ENCODE measurements around the gene SRRM3.
"Not testable (repeated sequence)": the region's sequence is repeated elsewhere in the genome, so short reads cannot be mapped to it uniquely, and the experiment has no call there.

Gene SRRM3

DNA sequence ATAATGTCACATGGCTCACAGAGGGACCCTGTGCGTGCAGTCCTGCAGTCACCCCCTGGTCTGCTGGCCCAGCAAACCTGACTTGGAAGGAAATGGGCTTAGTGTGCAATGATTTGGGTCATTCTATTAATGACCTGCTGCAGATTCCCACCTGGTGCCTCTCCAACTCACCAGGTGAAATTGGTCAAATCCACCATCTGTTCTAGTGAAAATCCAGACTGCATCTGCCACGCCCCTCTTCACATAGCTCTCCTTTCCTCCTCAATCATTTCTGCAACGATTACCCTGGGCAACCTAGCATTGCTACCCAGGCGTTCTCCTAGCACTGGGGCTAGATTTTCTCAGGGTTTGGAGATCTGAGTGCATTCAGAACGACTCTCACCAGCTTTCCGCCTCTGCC, 29.4 kb downstream of the SRRM3 start:
- no peak for DNase-seq

DNA sequence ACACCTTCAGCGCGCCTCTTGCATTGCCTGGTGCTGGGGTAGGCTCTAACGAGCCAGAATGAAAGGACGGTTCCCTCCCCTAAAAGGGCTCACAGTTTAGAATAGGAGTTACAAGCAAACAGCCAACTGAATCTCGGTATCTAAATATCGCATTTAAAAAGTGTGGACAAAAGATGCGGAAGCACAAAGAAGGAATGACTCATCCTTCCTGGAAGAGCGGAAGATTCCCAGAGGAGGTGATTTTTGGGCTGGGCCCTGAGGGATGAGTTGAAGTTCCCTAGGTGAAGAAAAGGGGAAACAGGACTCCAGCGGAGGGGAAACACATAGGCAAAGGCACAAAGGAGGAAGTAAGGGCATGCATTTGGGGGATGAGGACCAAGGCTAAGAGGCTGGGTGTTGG, 29.9 kb downstream of the SRRM3 start:
- no peak for DNase-seq

DNA sequence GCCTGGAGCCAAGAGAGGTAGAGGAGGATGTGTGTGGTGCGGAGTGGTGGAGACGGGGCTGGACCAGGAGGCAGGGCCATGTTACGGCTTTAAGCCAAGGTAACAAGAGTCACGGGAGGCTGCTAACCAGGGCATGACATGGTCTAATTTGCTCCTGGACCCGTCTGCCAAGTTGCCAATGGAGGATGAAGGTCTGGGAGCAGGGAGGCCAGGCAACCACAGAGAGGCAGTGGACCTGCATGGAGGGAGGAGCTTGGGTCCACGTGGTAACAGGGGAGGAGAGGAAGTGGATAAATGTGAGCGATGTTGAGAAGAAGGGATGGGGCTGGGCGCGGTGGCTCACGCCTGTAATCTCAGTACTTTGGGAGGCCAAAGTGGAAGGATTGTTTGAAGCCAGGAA, 31.0 kb downstream of the SRRM3 start:
- DNase-seq, result no peak

DNA sequence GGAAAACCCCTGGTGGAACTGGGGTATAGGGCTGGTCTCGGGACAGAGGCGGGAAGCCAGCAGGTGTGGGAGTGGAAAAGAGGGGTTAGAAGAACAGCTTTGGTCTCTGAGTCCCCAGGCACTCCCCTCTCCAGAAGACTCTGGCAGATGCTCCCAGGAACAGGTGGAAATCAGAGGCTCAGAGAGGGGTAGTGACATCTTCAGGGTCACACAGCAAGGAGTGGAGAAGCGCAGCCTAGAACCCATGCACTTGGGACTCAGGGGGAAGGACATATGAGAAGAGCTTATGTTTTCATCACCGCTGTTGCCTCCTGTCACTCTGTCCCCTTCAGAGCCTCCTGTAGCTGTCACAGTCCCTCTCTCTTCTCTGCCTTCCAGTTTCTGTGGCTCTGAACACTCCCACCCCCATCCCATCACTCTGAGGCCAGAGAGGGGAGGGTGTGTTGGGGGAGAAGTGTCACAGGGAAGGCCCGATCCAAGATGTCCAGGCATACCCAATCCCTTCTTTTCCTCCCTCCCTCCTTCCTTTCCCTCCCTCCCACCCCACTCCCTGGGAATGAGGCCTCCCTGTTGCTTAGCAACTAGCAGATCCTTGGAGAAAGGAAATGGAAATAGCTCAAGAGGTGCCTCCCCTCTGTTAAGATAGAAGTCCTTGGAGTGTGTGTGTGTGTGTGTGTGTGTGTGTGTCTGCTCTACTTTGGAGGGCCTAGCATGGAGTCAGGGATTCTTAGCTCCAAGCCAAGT, 32.0 kb downstream of the SRRM3 start:
- DNase-seq, result no peak

DNA sequence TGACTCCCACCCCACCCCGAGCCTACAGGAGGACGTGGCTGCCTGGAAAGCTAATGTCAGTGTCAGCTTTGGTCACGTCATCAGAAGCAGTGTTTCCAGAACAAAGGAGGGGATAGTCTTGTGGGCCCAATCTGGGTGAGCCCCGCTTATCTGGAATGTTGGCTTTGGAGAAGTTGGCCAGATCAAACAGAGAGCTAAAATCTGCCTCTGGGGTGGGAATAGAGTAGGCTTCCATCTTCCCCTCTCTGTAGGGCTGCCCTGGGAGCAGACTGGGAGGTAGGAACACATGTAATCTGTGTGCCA, 32.5 kb downstream of the SRRM3 start:
- no peak for DNase-seq

DNA sequence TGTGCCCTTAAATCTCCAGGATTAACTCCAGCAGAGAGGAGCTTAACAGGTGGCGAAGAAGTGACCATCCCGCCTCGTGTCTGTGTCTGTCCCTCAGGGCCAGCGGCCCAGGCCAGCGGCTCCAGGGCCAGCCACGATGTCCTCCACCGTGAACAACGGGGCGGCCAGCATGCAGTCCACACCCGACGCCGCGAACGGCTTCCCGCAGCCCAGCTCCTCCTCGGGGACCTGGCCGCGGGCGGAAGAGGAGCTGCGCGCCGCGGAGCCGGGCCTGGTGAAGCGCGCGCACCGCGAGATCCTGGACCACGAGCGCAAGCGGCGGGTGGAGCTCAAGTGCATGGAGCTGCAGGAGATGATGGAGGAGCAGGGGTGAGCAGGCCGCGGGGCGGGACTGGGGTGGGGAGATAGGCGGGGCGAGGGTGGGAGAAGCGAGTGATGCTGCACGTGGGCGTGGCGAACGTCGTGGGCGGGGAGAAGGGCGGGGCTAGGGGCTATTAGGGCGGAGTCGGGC, 33.3 kb downstream of the SRRM3 start:
- DNase-seq, result peak; percentile 84

DNA sequence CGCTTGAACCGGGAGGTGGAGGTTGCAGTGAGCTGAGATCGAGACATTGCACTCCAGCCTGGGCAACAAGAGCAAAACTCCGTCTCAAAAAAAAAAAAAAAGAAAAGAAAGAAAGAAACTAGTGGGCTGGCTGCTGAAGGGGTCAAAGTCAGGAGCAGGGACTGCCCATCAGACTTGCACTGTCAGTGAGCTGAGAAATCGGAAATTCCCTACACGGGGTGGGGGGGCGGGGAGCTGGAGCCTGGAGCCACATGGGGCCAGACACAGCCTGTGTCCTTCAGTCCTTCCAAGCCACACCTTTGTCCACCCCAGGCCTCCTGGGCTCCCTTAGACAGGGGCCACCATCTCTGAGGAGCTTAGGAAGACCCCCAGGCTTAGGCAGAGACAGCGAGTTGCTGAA, 34.5 kb downstream of the SRRM3 start:
- no peak for DNase-seq

DNA sequence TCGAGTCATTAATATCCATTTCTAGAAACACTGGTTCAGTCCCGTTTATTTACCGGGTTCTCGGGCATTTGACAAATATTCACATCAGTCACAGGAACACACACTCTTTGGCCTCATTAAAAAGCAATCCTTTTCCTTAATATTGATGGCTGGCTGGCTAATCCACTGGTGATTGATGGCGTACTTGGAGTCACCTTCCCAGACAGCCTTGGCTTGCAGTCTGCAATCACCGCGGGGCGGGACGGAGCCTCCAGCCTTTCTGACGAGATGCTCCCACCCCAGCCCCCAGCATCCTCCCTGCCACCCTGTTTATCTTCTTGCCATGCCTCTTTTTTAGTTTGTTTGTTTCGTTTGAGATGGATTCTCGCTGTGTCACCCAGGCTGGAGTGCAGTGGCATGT, 36.6 kb downstream of the SRRM3 start:
- DNase-seq, result no peak

DNA sequence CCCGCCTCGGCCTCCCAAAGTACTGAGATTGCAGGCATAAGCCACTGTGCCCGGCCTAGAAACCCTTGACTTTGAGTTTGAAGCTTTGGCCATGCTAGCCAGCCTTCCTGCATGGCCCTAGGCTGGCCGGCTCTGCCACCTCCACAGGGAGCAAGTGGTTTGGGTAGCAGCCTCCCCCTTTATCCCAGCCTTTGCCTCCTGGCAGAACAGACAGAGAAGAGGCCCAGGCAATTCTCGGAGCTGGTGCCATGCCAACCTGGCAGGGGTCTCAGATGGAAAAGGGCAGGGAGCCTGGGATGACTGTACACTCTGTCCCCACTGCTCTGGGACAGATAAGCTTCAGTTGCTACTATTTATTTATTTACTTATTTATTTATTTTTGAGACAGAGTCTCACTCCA, 39.4 kb downstream of the SRRM3 start:
- DNase-seq, result no peak

DNA sequence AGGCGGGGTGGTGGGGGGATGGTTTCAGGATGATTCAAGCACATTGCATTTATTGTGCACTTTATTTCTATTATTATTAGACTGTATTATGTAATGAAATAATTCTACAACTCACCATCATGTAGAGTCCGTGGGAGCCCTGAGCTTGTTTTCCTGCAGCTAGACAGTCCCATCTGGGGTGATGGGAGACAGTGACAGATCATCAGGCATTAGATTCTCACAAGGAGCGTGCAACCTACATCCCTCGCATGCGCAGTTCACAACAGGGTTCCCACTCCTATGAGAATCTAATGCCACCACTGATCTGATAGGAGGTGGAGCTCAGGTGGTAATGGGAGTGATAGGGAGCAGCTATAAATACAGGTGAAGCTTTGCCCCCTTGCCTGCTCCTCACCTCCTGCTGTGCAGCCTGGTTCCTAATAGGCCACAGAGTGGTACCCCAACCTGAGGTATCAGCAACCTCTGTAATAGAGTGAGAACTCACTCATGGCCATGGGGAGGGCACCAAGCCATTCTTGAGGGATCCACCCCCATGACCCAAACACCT, 40.9 kb downstream of the SRRM3 start:
- not testable (repeated sequence) for DNase-seq

DNA sequence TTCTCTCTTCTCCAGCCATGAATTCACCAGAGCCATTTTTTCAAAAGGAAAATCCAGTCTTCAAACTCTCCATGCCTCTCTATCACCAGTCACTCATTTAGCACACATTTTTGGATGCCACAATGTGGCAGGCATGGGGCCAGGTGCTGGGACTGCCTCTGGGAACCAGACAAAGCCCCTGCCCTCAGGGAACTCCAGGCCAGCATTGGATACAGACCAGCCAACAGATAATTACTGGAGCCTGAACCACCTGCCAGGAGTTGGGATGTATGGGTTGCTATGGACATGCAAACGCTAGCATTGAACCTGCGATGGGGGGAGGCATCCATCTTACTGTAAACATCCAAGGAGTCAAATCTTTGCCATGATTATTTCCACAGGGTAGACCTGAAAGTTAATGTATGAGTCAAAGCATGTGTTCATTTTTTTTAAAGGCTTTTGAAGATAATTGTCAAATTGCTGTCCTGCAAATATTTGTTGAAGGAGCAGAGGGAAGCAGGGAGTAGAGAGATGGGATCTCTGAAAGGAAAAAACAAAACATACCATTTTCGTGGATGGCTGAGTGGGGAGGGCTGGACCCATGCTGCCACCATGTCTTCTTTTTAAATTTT, 43.2 kb downstream of the SRRM3 start:
- no peak for DNase-seq

DNA sequence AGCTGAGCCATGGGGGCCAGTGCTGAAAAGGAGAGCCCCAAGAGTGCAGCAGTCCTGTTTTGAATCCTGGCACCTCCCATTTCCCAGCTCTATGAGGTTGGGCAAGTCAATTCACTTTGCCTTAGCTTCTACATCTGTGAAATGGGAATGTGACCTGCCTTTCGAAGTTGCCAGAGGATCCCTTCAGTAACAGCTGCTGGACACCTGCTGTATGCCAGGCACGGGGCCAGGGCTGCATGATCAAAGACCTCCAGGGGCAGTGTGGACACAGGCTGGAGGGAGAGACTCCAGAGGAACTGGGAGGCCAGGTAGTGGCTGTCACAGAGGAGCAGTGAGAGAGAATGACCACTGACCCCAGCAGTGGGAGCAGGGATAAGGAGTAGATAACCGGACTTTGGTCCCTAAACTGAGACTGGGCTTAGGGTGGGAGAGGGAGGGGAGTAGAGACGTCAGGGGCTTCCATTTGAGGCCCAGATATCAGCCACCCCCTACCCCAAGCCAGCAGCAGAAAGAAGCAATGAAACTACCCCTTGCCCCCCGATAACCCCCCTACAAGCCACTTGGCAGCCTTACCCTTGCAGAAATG, 45.2 kb downstream of the SRRM3 start:
- DNase-seq, result no peak

DNA sequence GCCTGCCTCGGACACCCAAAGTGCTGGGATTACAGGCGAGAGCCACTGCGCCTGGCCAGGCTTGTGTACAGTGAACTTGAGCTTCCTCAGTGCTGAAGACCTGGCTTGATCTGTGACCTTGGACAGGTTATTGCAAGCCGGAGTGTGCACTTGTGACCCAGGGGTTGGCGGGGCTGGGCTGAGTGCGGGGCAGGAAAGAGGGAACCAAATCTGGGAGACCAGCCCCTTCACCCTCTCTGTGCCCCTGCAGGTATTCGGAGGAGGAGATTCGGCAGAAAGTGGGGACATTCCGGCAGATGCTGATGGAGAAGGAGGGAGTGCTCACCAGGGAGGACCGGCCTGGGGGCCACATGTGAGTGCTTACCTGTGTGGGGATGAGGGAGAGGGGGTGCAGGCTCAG, 46.2 kb downstream of the SRRM3 start:
- DNase-seq, result no peak

DNA sequence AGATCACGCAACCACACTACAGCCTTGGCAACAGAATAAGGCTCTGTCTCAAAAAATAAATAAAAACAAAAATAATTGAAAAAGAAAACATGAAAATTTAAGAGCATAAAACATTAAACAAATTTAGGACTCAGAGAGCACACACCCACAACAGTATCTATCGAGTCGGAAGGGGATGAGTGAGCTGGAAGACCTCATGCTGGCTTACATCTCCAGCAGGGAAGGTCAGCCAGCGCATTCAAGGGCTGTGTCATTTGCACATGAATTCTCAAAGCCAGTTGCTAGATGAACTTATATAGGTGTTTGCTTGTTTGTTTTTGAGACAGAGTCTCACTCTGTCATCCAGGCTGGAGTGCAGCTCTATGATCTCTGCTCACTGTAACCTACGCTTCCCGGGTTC, 50.3 kb downstream of the SRRM3 start:
- no peak for DNase-seq

DNA sequence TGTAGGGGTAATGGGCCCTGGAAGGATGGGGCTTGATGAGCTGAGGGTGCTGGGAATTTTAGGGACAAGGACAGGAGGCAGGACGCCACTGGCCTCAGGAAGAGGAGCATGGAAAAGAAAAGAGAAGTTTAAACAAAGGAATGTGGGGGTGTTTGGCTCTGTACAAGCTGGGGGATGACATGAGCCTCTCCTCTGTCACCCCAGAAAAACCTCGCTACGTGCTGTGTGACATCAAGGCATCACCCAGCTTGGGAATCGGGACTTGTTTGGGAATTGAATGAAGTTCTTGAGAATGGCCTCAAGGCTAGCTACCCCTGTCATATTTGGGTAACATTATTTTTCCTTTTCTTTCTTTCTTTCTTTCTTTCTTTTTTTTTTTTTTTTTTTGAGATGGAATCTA, 53.1 kb downstream of the SRRM3 start:
- DNase-seq, result no peak

DNA sequence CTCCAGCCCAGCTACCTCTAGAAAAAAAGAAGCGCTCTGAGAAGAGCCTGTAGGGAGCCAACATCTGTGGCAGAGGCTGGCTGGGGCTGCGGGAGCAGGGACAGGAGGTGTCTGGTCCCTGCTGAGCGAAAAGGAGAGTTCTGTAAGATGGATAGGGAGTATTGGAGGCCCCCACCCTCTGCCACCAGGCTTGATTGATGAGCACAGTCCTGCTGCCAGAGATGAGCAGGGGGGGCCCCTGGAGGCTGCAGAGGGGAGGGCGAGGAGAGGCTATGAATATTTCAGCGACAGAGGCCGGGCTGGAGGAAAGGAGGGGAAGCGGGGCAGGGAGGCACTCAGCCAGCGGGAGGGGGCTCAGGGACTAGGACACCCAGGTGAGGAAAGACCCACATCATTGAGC, 56.3 kb downstream of the SRRM3 start:
- DNase-seq, result no peak

DNA sequence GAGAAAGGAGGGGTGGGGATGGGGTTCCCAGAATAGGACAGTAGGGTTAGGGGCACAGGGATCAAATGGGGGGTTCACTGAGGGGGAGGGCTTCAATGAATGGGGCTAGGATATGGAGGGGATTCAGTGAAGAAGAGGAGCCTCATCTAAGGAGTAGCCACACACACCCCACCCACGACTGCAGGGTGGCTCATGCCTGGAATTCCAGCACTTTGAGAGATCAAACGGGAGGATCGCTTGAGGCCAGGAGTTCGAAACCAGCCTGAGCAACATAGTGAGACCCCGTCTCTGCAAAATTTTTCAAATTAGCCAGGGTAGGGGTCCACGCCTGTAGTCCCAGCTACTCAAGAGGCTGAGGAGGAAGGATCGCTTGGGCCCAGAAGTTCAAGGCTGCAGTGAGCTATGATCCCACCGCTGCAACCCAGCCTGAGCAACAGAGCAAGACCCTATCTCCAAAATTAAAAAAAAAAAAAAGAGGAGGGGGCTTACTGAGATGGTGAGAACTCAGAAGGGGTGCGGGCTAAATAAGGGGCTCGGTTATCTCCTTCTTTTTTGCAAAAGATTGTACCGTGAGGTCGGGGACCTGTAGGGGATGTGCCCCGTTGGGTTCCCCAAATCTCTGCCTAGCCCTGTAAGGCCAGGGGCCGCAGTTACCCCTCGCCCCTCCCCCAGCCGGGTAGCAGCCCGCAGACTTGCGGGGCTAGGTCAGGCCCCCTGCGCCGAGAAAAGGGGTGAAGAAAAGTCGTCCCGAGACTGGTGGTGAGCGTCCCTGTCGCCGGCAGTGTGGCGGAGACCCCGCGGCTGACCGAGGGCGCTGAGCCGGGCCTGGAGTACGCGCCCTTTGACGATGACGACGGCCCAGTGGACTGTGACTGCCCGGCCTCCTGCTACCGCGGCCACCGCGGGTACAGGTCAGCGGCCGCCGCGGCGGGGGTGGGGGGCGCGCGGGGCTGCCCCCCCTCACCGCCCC, 57.7 kb downstream of the SRRM3 start:
- DNase-seq, result no peak

DNA sequence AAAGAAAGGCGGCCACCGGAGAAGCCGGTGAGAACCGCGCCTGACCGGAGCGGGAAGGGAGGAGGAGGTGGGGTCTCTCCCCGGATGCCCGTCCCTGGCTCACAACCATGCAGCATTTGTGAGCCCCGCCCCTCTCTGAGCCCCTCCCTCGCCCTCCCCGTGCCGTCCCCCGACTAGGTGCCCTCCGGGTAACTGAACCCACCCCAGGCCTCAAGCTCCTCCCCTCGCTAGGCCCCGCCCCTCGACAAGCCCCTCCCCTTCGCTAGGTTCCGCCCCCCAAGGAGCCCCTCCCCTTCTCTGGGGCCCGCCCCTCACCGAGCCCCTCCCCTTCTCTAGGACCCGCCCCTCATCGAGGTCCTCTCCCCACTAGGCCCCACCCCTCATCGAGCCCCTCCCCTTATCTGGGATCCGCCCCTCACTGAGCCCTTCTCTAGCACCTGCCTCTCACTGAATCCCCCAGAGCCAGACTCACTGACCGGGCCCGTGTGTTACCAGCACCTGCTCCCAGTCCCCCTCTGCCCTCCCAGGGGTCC, 58.5 kb downstream of the SRRM3 start:
- peak; percentile 10 for DNase-seq

DNA sequence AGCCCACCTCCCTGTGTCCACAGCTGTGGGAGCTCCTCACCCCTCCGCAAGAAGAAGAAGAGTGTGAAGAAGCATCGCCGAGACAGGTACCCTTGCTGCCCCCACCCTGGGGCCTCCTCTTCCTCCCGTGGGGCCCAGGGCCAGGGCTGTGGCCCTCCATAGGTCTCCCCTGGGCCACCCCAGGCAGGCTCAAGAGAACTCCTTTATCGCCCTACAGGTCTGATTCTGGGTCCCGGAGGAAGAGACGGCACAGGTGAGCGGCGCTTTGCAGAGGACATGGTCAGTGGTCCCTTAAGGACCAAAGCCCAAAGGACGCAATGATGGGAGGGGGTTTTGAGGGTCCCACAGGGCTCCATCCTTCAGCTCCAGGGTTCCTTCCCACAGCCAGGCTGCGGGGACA, 59.6 kb downstream of the SRRM3 start:
- DNase-seq, result no peak

DNA sequence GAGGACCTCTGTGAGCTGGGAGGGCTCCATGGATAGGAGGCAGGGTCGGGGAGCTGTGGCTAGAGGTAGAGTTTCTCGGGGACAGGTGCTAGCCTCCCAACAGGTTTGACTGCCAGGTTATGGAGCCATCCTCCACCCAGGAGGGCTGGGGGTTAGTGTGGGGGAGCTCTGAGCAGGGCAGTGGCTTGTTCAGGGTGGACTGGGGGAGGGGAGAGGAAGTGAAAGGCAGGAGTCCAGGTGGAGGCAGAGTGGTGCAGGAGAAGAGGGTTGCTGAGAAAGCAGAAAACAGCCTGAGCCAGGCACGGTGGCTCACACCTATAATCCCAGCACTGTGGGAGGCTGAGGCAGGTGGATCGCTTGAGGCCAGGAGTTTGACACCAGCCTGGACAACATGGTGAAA, 60.2 kb downstream of the SRRM3 start:
- DNase-seq, result no peak

DNA sequence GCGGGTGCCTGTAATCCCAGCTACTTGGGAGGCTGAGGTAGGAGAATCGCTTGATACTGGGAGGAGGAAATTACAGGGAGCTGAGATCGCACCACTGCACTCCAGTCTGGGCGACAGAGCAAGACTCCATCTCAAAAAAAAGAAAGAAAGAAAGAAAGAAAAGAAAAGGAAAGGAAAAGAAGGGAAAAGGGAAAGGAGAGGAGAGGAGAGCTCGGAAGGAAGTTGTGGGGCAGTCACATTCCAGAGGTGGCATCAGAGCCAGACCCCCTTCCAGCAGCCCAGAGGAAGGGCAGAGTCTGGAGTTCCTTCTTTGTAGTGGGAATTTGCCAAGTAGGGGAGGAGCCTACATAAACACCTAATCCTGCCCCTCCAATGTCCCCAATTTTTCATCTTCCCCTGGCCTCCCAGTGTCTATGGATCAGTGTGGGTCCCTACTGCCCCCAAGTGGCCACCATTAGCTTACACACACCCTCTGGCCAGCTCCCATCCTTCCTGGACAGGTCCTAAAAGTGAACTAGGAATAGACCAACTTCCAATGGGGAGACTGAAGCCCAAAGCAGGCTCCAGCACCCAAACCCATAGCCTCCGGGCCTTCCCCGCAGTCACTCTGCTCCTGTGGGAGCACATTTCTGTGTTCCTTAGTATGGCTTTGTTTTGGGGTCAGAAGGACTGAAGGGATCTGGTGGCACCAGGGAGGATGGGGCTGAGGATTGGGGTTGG, 61.1 kb downstream of the SRRM3 start:
- DNase-seq, result peak; percentile 46

DNA sequence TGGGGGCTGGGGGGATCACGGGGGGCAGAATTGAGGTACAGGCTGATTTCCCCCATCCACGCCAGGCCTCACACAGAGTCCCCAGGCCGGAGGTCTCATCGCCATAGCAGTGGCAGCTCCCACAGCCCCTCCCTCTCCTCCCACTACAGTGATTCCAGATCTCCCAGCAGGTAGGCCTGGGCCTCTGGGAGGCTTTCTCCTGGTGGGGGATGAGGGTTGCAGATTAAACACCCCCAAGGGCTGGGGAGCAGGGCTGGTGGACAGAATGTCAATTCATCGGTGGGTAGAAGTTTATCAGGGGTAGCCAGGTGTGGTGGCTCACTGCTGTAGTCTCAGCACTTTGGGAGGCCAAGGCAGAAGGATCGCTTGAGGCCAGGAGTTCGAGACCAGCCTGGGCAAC, 63.6 kb downstream of the SRRM3 start:
- no peak for DNase-seq

Measured in fibroblast of upper back skin (primary cell).